Mesenchymal stem cell (in vitro differentiated cells and primary cell): ENCODE results near the gene RAB12.
A peak's percentile ranks its signal among the peaks of the same experiment; 100 is the strongest.
"Not testable (repeated sequence)": the region's sequence is repeated elsewhere in the genome, so short reads cannot be mapped to it uniquely, and the experiment has no call there.

Source experiments
- DNase-seq: peaks from one replicate; pipeline ENCODE4 v3.0.0-alpha.2; 2013
- H2AFZ ChIP-seq: one replicate; pipeline ENCODE4 v1.6.1; 2013; ENCODE audit warnings: low read depth, mild to moderate bottlenecking, control low read depth, inconsistent platforms, low read length, moderate library complexity
- H2AK5ac ChIP-seq: 2 replicates; pipeline ENCODE4 v1.6.1; 2013; ENCODE audit warnings: low read length, moderate library complexity, mild to moderate bottlenecking, inconsistent platforms; ENCODE audit not compliant: severe bottlenecking
- H2BK120ac ChIP-seq: one replicate; pipeline ENCODE4 v1.6.1; 2013; ENCODE audit warnings: low read depth, mild to moderate bottlenecking, inconsistent platforms, low read length, moderate library complexity
- H2BK12ac ChIP-seq, 2 experiments: one replicate each; pipeline ENCODE4 v1.6.1; 2013; ENCODE audit warnings: inconsistent platforms in 2 of 2, low read length in 2 of 2, mild to moderate bottlenecking in 2 of 2, moderate library complexity in 2 of 2, control low read depth in 1 of 2
- H2BK15ac ChIP-seq: one replicate; pipeline ENCODE4 v1.6.1; 2013; ENCODE audit warnings: mild to moderate bottlenecking, low read depth, inconsistent platforms; ENCODE audit not compliant: poor library complexity, severe bottlenecking
- H2BK5ac ChIP-seq: 2 replicates; pipeline ENCODE4 v1.6.1; 2013; ENCODE audit warnings: low read depth, mild to moderate bottlenecking, low read length, control low read depth, inconsistent platforms; ENCODE audit not compliant: poor library complexity, severe bottlenecking
- H3K14ac ChIP-seq, 2 experiments: one replicate each; pipeline ENCODE4 v1.6.1; 2013; ENCODE audit warnings: inconsistent platforms in 2 of 2, low read length in 2 of 2, control low read depth in 1 of 2, mild to moderate bottlenecking in 1 of 2, moderate library complexity in 1 of 2
- H3K18ac ChIP-seq, 2 experiments: one replicate each; pipeline ENCODE4 v1.6.1; 2013; ENCODE audit warnings: inconsistent platforms in 2 of 2, low read length in 2 of 2, control low read depth in 1 of 2, low read depth in 1 of 2, mild to moderate bottlenecking in 1 of 2
- H3K23ac ChIP-seq, 2 experiments: one replicate each; pipeline ENCODE4 v1.6.1; 2013; ENCODE audit warnings: inconsistent platforms in 2 of 2, low read length in 2 of 2, mild to moderate bottlenecking in 2 of 2, moderate library complexity in 2 of 2, control low read depth in 1 of 2
- H3K27ac ChIP-seq: 2 replicates; pipeline ENCODE4 v1.5.1; 2013; ENCODE audit warnings: mild to moderate bottlenecking, moderate library complexity, low read length, control low read depth, inconsistent platforms; ENCODE audit not compliant: poor library complexity, severe bottlenecking
- H3K27me3 ChIP-seq, 2 experiments: 2 replicates each; pipeline versions ENCODE4 v1.6.1 to v1.7.0; 2013; ENCODE audit warnings: low read length in 2 of 2, mild to moderate bottlenecking in 2 of 2, moderate library complexity in 2 of 2, control low read depth in 1 of 2, inconsistent platforms in 1 of 2; ENCODE audit not compliant: control insufficient read depth in 1 of 2, insufficient read depth in 1 of 2
- H3K36me3 ChIP-seq, 2 experiments: 2 replicates each; pipeline versions ENCODE4 v1.6.1 to v1.7.0; 2013; ENCODE audit warnings: low read length in 2 of 2, control low read depth in 1 of 2, inconsistent platforms in 1 of 2, low read depth in 1 of 2, mild to moderate bottlenecking in 1 of 2; ENCODE audit not compliant: insufficient read depth in 2 of 2, control insufficient read depth in 1 of 2
- H3K4ac ChIP-seq, 2 experiments: one replicate each; pipeline ENCODE4 v1.6.1; 2013; ENCODE audit warnings: inconsistent platforms in 2 of 2, low read length in 2 of 2, mild to moderate bottlenecking in 2 of 2, moderate library complexity in 2 of 2, control low read depth in 1 of 2, low read depth in 1 of 2
- H3K4me1 ChIP-seq: 2 replicates; pipeline ENCODE4 v1.6.1; 2013; ENCODE audit warnings: low read depth, low read length, control low read depth; ENCODE audit not compliant: control insufficient read depth, insufficient read depth
- H3K4me2 ChIP-seq: 2 replicates; pipeline ENCODE4 v1.6.1; 2013; ENCODE audit warnings: low read length, mild to moderate bottlenecking, inconsistent platforms; ENCODE audit not compliant: poor library complexity, severe bottlenecking
- H3K4me3 ChIP-seq, 2 experiments: 2 replicates each; pipeline versions ENCODE4 v1.5.1 to v1.7.0; 2013; ENCODE audit warnings: low read length in 2 of 2, mild to moderate bottlenecking in 2 of 2, control low read depth in 1 of 2, low read depth in 1 of 2; ENCODE audit not compliant: insufficient read depth in 1 of 2
- H3K79me1 ChIP-seq: replicated peaks from 2 replicates; pipeline ENCODE4 v1.6.1; 2013; ENCODE audit warnings: mild to moderate bottlenecking, control low read depth, low read length, inconsistent platforms; ENCODE audit not compliant: poor library complexity, severe bottlenecking
- H3K9ac ChIP-seq: 2 replicates; pipeline ENCODE4 v1.7.0; 2013; ENCODE audit warnings: mild to moderate bottlenecking, low read length, moderate library complexity
- H3K9me3 ChIP-seq: 2 replicates; pipeline ENCODE4 v1.7.0; 2013; ENCODE audit warnings: mild to moderate bottlenecking, low read length; ENCODE audit not compliant: control insufficient read depth
- H4K8ac ChIP-seq: one replicate; pipeline ENCODE4 v1.6.1; 2013; ENCODE audit warnings: inconsistent platforms, mild to moderate bottlenecking, low read length, moderate library complexity
- H4K91ac ChIP-seq: one replicate; pipeline ENCODE4 v1.6.1; 2013; ENCODE audit warnings: mild to moderate bottlenecking, low read length, inconsistent platforms
- WGBS: methylation state at CpG from one replicate; pipeline ENCODE4 v1.1.7; 2013; ENCODE audit warnings: mixed read lengths; 5-methylcytosine and 5-hydroxymethylcytosine counted together

RAB12 gene

GRCh38 chr18:8622625-8623024 is 13.4 kb downstream of the RAB12 start:
- not testable (repeated sequence) for H3K4ac ChIP-seq, H2BK120ac ChIP-seq, H3K14ac ChIP-seq, H2BK15ac ChIP-seq, H3K9ac ChIP-seq, DNase-seq, H4K8ac ChIP-seq, H2BK5ac ChIP-seq, H3K27ac ChIP-seq, H3K27me3 ChIP-seq, H2AFZ ChIP-seq, H3K4me3 ChIP-seq, H4K91ac ChIP-seq, H2AK5ac ChIP-seq, H2BK12ac ChIP-seq, H3K9me3 ChIP-seq, H3K23ac ChIP-seq, H3K4me2 ChIP-seq, H3K18ac ChIP-seq
- Histone ChIP-seq H3K4me1 (peaks cover 12% of the 10 kb centered on the region), H3K79me1 (peaks cover 42% of the 10 kb centered on the region), H3K36me3 (peaks cover 10 to 35% of the 10 kb centered on the region in 2 experiments)
- 88% methylated on average over 10 of the region's 10 CpGs for WGBS

DNA sequence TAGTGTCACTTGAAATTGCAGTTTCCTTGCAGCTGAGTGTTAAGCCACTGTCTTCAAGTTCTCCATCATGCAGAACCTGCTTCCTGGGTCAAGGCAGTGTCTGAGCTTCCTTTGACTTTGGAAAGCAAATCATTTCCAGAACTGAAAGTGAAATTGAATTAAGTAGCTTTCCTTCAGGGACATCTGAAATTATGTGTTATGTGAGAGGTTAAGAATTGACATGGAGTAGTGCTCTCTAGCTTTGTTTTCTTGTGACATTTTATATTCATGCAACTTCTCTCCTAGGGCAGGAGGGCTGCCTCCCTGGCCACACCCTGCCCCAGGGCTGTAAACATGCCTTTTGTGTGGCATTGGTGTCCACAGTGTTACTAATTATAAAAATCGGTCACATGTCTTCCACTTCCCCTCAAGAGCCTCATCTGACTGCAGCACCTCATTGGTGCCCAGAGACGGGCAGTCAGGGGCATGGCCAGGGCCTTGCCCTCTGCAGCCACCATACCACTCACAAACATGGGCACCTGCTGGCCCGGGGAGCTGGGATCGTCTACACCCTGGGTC is 14.4 kb downstream of the RAB12 start:
- H3K36me3 ChIP-seq = peaks cover 10 to 40% of the 10 kb centered on the region in 2 experiments
- H2BK5ac ChIP-seq = no peak overlapping the region
- H2AK5ac ChIP-seq = peak overlapping the region; percentile 33
- H3K27me3 ChIP-seq = no peaks in the 10 kb centered on the region
- peak; percentile 41 for DNase-seq
- H3K79me1 ChIP-seq = peaks cover 40% of the 10 kb centered on the region
- no peak overlapping the region for H2BK120ac ChIP-seq
- H3K23ac ChIP-seq = peak overlapping the region in 1 of 2 experiments; percentile 48
- H3K9me3 ChIP-seq = no peaks in the 10 kb centered on the region
- no peak overlapping the region for H3K4me2 ChIP-seq
- peak overlapping the region in 1 of 2 experiments; percentile 12 for H3K4me3 ChIP-seq
- H3K4me1 ChIP-seq = peaks cover 10% of the 10 kb centered on the region
- no peak overlapping the region for H2AFZ ChIP-seq
- whole genome bisulfite sequencing = 73% methylated on average over 2 of the region's 4 CpGs
- no peak overlapping the region for H3K14ac ChIP-seq
- H2BK12ac ChIP-seq = no peak overlapping the region
- peak overlapping the region; percentile 35 for H4K91ac ChIP-seq
- H3K18ac ChIP-seq = peak overlapping the region in 1 of 2 experiments; percentile 55
- H4K8ac ChIP-seq = peak overlapping the region; percentile 61
- H3K4ac ChIP-seq = peak overlapping the region in 1 of 2 experiments; percentile 47
- no peak overlapping the region for H3K27ac ChIP-seq
- H3K9ac ChIP-seq = peak overlapping the region; percentile 3
- H2BK15ac ChIP-seq = no peak overlapping the region

- H2BK120ac ChIP-seq = no peak overlapping the region
- no peak overlapping the region for H2BK5ac ChIP-seq
- no peak overlapping the region for H2AFZ ChIP-seq
- no peak overlapping the region for H2BK12ac ChIP-seq
- H3K4me1 ChIP-seq = peaks cover 11% of the 10 kb centered on the region
- H3K27ac ChIP-seq = no peak overlapping the region
- DNase-seq = no peak
- no peak overlapping the region for H3K4ac ChIP-seq
- no peak overlapping the region for H2AK5ac ChIP-seq
- no peak overlapping the region for H3K9ac ChIP-seq
- H2BK15ac ChIP-seq = no peak overlapping the region
- H4K91ac ChIP-seq = peak overlapping the region; percentile 15
- H4K8ac ChIP-seq = no peak overlapping the region
- H3K27me3 ChIP-seq = no peaks in the 10 kb centered on the region
- H3K18ac ChIP-seq = no peak overlapping the region
- H3K23ac ChIP-seq = peak overlapping the region in 1 of 2 experiments; percentile 83
- peak overlapping the region; percentile 6 for H3K4me2 ChIP-seq
- no peak overlapping the region for H3K4me3 ChIP-seq
- peaks cover 16 to 54% of the 10 kb centered on the region in 2 experiments for H3K36me3 ChIP-seq
- no peaks in the 10 kb centered on the region for H3K9me3 ChIP-seq
- H3K79me1 ChIP-seq = peaks cover 41% of the 10 kb centered on the region
- WGBS = over 99% methylated on average over 11 of the region's 13 CpGs
- H3K14ac ChIP-seq = no peak overlapping the region
These were observed 16.3 kb downstream of the RAB12 start for GRCh38 chr18:8625461-8626092.

DNA sequence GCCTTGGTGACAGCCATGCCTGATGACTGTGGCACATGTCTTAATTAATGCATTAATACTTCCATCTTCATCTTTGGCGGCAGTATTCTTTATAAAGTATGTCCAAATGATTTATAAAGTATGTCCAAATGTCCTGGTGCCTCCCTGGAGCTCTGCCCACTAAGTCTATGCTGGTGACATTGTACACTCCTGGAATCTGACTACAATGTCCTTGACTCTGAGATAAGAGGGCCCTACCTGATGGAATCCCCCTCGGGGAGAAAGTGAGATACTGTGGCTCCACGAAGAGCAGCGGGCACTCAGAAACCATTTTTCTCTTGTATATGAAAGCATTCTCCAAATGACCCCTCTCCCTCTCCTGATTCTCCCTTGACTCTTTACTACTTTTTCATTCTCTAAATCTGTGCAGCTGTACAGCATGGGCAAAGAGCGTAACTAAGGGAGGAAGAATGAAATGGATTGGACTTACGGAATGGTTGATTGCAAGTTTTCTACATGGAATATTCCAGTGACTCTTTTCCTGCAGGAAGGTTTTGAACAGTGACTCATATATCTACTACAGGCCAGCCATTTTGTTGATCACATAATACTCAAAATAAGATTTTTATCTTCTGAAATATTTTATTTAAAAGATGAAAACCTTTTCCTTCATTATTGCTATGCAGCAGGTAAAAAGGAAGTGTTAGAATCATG is 17.3 kb downstream of the RAB12 start:
- no peak overlapping the region for H3K4me2 ChIP-seq
- no peak overlapping the region for H3K18ac ChIP-seq
- no peaks in the 10 kb centered on the region for H3K27me3 ChIP-seq
- H3K23ac ChIP-seq = no peak overlapping the region
- peaks cover 43% of the 10 kb centered on the region for H3K79me1 ChIP-seq
- no peak for DNase-seq
- H3K4ac ChIP-seq = no peak overlapping the region
- peaks cover 22 to 64% of the 10 kb centered on the region in 2 experiments for H3K36me3 ChIP-seq
- no peak overlapping the region for H2AFZ ChIP-seq
- no peak overlapping the region for H4K91ac ChIP-seq
- H2BK12ac ChIP-seq = no peak overlapping the region
- no peak overlapping the region for H2BK5ac ChIP-seq
- no peak overlapping the region for H3K9ac ChIP-seq
- no peak overlapping the region for H2BK15ac ChIP-seq
- no peak overlapping the region for H2AK5ac ChIP-seq
- H3K4me1 ChIP-seq = peaks cover 11% of the 10 kb centered on the region
- H3K14ac ChIP-seq = no peak overlapping the region
- no peak overlapping the region for H2BK120ac ChIP-seq
- no peak overlapping the region for H3K4me3 ChIP-seq
- 95% methylated on average over 6 of the region's 6 CpGs for WGBS
- H3K9me3 ChIP-seq = no peaks in the 10 kb centered on the region
- H3K27ac ChIP-seq = no peak overlapping the region
- no peak overlapping the region for H4K8ac ChIP-seq
